NCI-H1436 treated with DMSO at 0.1 percent for 48 hours (cell line): Measurements from ENCODE around the gene TEX55.
"Not testable (repeated sequence)": the region's sequence is repeated elsewhere in the genome, so short reads cannot be mapped to it uniquely, and the experiment has no call there.

Source experiments
- DNase-seq: peaks from one replicate; lab custom pipeline; 2025; lab: John Stamatoyannopoulos, UW

Gene TEX55

GRCh38 chr3:119160815-119161214 lies 14.8 kb downstream of the TEX55 start:
- DNase-seq, result no peak

GRCh38 chr3:119161240-119161639 lies 15.3 kb downstream of the TEX55 start:
- no peak for DNase-seq

GRCh38 chr3:119164745-119165144 lies 18.8 kb downstream of the TEX55 start:
- not testable (repeated sequence) for DNase-seq

- DNase-seq, result no peak
These were observed 24.9 kb downstream of the TEX55 start for GRCh38 chr3:119170821-119171220.

GRCh38 chr3:119173325-119173724 lies 27.4 kb downstream of the TEX55 start, which contains the start of gene UPK1B:
Gene UPK1B, plus strand, starts transcription at chr3:119173598. Its CDS starts 13,144 bp downstream, at chr3:119186742.
- DNase-seq, result no peak

GRCh38 chr3:119175872-119176756 lies 30.1 kb downstream of the TEX55 start:
- no peak for DNase-seq

GRCh38 chr3:119176778-119177177 lies 30.8 kb downstream of the TEX55 start:
- no peak for DNase-seq

- no peak for DNase-seq
These were observed 31.4 kb downstream of the TEX55 start for GRCh38 chr3:119177321-119177720.

- no peak for DNase-seq
These were observed 35.8 kb downstream of the TEX55 start for GRCh38 chr3:119181765-119182164.

GRCh38 chr3:119184111-119184510 lies 38.1 kb downstream of the TEX55 start:
- no peak for DNase-seq

GRCh38 chr3:119184796-119185570 lies 39.0 kb downstream of the TEX55 start:
- DNase-seq, result no peak

GRCh38 chr3:119187266-119187665 lies 41.3 kb downstream of the TEX55 start:
- DNase-seq, result no peak

- DNase-seq, result no peak
These were observed 45.8 kb downstream of the TEX55 start for GRCh38 chr3:119191800-119192199.

- DNase-seq, result no peak
These were observed 48.5 kb downstream of the TEX55 start for GRCh38 chr3:119194237-119195150.

GRCh38 chr3:119195151-119195476 lies 49.1 kb downstream of the TEX55 start:
- no peak for DNase-seq

GRCh38 chr3:119195911-119196310 lies 49.9 kb downstream of the TEX55 start:
- no peak for DNase-seq
